Stimulated activated naive CD8-positive, alpha-beta T cell treated with anti-CD3 and anti-CD28 coated beads, Interleukin-15, amount 100 ng/mL, for 72 hours (primary cell): ENCODE measurements around the gene PLCB4.
"Not testable (repeated sequence)": the region's sequence is repeated elsewhere in the genome, so short reads cannot be mapped to it uniquely, and the experiment has no call there.

Source experiments
- ATAC-seq: fragments of 150-1000 bp; cut with Tn5 transposase; 2 replicates; pipeline ENCODE4 v1.10.0; 2021; ENCODE audit warnings: mild to moderate bottlenecking, moderate library complexity
- DNase-seq, 2 donors: peaks; one replicate each; pipeline ENCODE4 v3.0.0; 2021 to 2022
- H3K27ac Mint-ChIP-seq, 2 donors: one replicate each; pipeline ENCODE4 v1.8.0; 2022; ENCODE audit warnings: mild to moderate bottlenecking in 2 of 2, mixed read lengths in 2 of 2, moderate library complexity in 2 of 2
- H3K27me3 Mint-ChIP-seq: one replicate; pipeline ENCODE4 v1.8.0; 2022; ENCODE audit warnings: mixed read lengths
- H3K4me1 Mint-ChIP-seq: one replicate; pipeline ENCODE4 v1.8.0; 2022; ENCODE audit warnings: mild to moderate bottlenecking, mixed read lengths
- H3K4me3 Mint-ChIP-seq, 2 donors: one replicate each; pipeline ENCODE4 v1.8.0; 2022; ENCODE audit warnings: mild to moderate bottlenecking in 2 of 2, mixed read lengths in 2 of 2, moderate library complexity in 1 of 2
- H3K9me3 Mint-ChIP-seq, 2 donors: one replicate each; pipeline ENCODE4 v1.8.0; 2022; ENCODE audit warnings: mixed read lengths in 2 of 2

Gene PLCB4

DNA sequence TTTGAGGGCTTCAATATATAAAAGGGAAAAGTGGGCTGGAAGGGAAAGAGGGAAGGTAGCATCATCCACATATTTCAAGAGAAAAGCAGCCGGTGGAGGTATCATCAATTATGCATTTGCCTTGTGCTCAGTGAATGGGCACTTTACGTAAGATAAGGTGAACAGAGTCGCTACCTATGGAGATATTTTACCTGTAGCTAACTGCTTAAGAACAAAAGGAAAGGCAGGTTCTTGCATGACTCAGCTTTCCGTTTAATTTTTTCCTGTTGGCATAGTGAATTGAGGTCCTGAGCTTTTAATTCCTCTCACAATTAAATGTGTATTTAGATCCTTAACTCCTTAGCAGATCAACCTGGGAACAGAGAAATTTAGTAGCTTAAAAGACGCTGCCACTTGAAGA, 25.5 kb upstream of the PLCB4 start:
- no peak for DNase-seq
- Mint-ChIP-seq H3K4me1 (no peaks in the 10 kb centered on the region), H3K4me3 (no peak overlapping the region), H3K9me3 (no peaks in the 10 kb centered on the region), H3K27me3 (no peaks in the 10 kb centered on the region), H3K27ac (no peak overlapping the region)
- ATAC-seq, result no peak

- not testable (repeated sequence) for DNase-seq, H3K4me1 Mint-ChIP-seq, H3K27me3 Mint-ChIP-seq, ATAC-seq, H3K4me3 Mint-ChIP-seq, H3K9me3 Mint-ChIP-seq, H3K27ac Mint-ChIP-seq
These were observed 21.0 kb upstream of the PLCB4 start for GRCh38 chr20:9047928-9048327.

DNA sequence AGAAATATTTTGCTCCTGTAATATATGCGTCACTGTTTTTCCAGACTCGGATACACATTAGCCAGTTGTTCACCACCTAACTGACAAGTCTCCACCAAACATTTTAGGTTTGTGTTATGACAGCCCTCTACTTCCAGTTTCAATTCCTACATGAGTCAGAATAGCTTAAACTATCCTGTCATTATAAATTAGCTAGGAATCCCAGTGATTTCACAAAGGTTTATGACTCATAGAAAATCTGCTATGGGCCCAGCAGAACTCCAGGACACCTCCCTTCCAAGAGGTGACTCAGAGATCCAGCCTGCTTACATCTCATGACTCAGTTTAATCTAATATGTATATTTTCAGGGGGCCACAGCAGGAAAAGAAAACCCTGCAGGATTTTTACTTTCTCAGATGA, 17.4 kb upstream of the PLCB4 start:
- Mint-ChIP-seq H3K4me3 (no peak overlapping the region), H3K27ac (no peak overlapping the region)

GRCh38 chr20:9052136-9052535, 16.8 kb upstream of the PLCB4 start:
- H3K27ac Mint-ChIP-seq, result no peak overlapping the region
- no peaks in the 10 kb centered on the region for H3K4me1 Mint-ChIP-seq
- H3K4me3 Mint-ChIP-seq, result no peak overlapping the region
- no peaks in the 10 kb centered on the region for H3K27me3 Mint-ChIP-seq
- ATAC-seq, result no peak
- peaks cover 0 to 5% of the 10 kb centered on the region in 2 donors for H3K9me3 Mint-ChIP-seq
- DNase-seq, result no peak

More for the DNA sequence above, 17.4 kb upstream of the PLCB4 start:
- ATAC-seq, result no peak
- H3K9me3 Mint-ChIP-seq, result peaks cover 0 to 5% of the 10 kb centered on the region in 2 donors
- no peaks in the 10 kb centered on the region for H3K4me1 Mint-ChIP-seq
- H3K27me3 Mint-ChIP-seq, result no peaks in the 10 kb centered on the region
- no peak for DNase-seq

DNA sequence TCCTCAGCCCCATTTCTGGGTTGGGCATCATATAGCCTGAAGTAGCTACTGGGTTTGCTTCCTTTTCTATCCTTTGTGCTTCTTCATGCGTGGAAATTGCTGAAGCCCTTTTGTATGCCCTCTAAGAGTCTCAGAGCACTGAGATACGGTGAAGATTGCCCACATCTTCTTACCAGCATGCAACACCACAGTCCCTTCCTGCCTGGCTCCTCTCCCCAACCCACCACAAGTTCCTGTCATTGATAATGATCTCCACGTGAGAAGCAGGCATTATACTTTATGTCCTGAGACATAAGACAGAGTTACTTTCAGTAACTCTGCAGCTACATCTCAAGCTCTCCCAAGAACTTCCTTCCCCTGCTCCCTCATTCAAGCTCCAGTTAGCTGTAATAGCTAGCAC, 15.8 kb upstream of the PLCB4 start:
- DNase-seq, result no peak
- Mint-ChIP-seq H3K9me3 (peaks cover 0 to 5% of the 10 kb centered on the region in 2 donors), H3K4me3 (no peak overlapping the region), H3K4me1 (no peaks in the 10 kb centered on the region), H3K27me3 (no peaks in the 10 kb centered on the region), H3K27ac (peak overlapping the region in 1 of 2 donors; percentile 5)
- no peak for ATAC-seq

GRCh38 chr20:9054176-9054575, 14.7 kb upstream of the PLCB4 start:
- Mint-ChIP-seq H3K9me3 (peaks cover 0 to under 1% of the 10 kb centered on the region in 2 donors), H3K27me3 (no peaks in the 10 kb centered on the region), H3K4me1 (no peaks in the 10 kb centered on the region)

GRCh38 chr20:9059931-9060330, 9.0 kb upstream of the PLCB4 start:
- ATAC-seq, result no peak
- Mint-ChIP-seq H3K27ac (no peak overlapping the region), H3K9me3 (peaks cover 9 to 11% of the 10 kb centered on the region in 2 donors), H3K4me1 (no peaks in the 10 kb centered on the region), H3K27me3 (no peaks in the 10 kb centered on the region), H3K4me3 (no peak overlapping the region)
- no peak for DNase-seq

More at GRCh38 chr20:9054176-9054575, 14.7 kb upstream of the PLCB4 start:
- ATAC-seq, result no peak
- Mint-ChIP-seq H3K4me3 (no peak overlapping the region), H3K27ac (no peak overlapping the region)
- no peak for DNase-seq

- H3K4me3 Mint-ChIP-seq, result no peak overlapping the region
- H3K9me3 Mint-ChIP-seq, result peaks cover 9 to 11% of the 10 kb centered on the region in 2 donors
- ATAC-seq (no peak), DNase-seq (no peak)
- no peaks in the 10 kb centered on the region for H3K27me3 Mint-ChIP-seq
- H3K4me1 Mint-ChIP-seq, result no peaks in the 10 kb centered on the region
- H3K27ac Mint-ChIP-seq, result no peak overlapping the region
These were observed 7.5 kb upstream of the PLCB4 start for GRCh38 chr20:9061434-9061833.

GRCh38 chr20:9062066-9062465, 6.8 kb upstream of the PLCB4 start:
- H3K27me3 Mint-ChIP-seq, result no peaks in the 10 kb centered on the region
- no peak for ATAC-seq
- H3K4me1 Mint-ChIP-seq, result no peaks in the 10 kb centered on the region
- H3K27ac Mint-ChIP-seq, result no peak overlapping the region
- DNase-seq, result no peak
- peaks cover 9 to 11% of the 10 kb centered on the region in 2 donors for H3K9me3 Mint-ChIP-seq
- no peak overlapping the region for H3K4me3 Mint-ChIP-seq

- Mint-ChIP-seq H3K9me3 (peaks cover 9 to 11% of the 10 kb centered on the region in 2 donors), H3K4me1 (peaks cover 5% of the 10 kb centered on the region), H3K27me3 (peaks cover 32% of the 10 kb centered on the region), H3K4me3 (no peak overlapping the region), H3K27ac (no peak overlapping the region)
- DNase-seq, result no peak
- no peak for ATAC-seq
These were observed 2.7 kb upstream of the PLCB4 start for GRCh38 chr20:9066191-9066590.

DNA sequence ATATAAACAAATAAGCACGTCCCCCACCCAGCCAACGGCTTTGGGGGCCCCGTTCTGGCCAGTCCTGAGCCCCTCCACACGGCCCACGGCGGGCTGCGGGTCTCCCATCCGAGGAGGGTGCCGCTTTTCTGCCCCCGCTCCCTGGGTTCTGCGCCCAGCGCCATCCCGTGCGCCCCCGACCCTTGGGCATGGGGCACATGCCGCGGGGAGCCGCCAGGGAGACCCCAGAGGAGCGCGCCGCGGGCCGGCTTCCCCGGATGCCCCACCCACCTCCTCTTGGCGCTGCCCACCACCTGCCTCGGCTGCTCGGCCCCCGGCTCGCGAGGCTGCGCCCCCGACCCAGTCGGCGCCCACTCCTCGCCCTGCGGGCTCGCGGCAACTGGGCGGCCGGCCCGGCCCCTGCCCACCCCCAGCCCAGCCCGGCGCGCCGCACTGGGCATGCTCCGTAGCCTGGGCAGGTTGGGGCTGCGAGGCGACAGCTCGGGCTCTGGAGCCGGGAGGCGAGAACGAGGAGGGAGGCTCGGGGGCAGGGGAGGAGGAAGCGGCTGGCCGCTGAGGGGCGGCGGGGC, 570 bp upstream of the PLCB4 start:
- H3K4me3 Mint-ChIP-seq, result no peak overlapping the region
- H3K27ac Mint-ChIP-seq, result no peak overlapping the region
- H3K9me3 Mint-ChIP-seq, result peaks cover 9 to 11% of the 10 kb centered on the region in 2 donors
- DNase-seq (no peak), ATAC-seq (peak; percentile 35)
- peaks cover 40% of the 10 kb centered on the region for H3K27me3 Mint-ChIP-seq
- peaks cover 5% of the 10 kb centered on the region for H3K4me1 Mint-ChIP-seq

DNA sequence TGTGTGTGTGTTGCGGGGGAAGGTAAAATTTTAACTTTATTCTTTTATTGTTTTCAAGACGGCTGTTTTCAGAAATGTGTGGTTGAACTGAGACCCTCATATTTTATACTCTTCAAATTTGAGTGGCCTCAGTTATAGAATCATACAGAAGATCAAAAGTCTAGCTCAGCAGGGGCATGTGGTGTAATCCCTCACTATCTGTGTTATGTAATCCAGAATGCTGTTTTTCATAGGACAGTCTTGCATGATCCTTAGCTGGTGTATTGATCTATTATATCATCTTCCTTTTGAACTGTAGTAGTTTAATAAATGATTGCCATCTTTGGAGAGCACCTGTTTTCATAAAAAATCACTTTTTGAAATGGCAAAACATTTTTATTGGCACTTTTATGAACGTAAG, 1.4 kb downstream of the PLCB4 start:
- no peak for ATAC-seq
- H3K27me3 Mint-ChIP-seq, result peaks cover 40% of the 10 kb centered on the region
- H3K4me1 Mint-ChIP-seq, result peaks cover 5% of the 10 kb centered on the region
- no peaks in the 10 kb centered on the region for H3K9me3 Mint-ChIP-seq
- H3K27ac Mint-ChIP-seq, result no peak overlapping the region
- no peak overlapping the region for H3K4me3 Mint-ChIP-seq
- no peak for DNase-seq

- H3K27ac Mint-ChIP-seq, result no peak overlapping the region
- DNase-seq (no peak), ATAC-seq (no peak)
- peaks cover 40% of the 10 kb centered on the region for H3K27me3 Mint-ChIP-seq
- H3K4me1 Mint-ChIP-seq, result peaks cover 5% of the 10 kb centered on the region
- no peaks in the 10 kb centered on the region for H3K9me3 Mint-ChIP-seq
- no peak overlapping the region for H3K4me3 Mint-ChIP-seq
These were observed 3.3 kb downstream of the PLCB4 start for GRCh38 chr20:9071976-9072726.

- no peak overlapping the region for H3K4me3 Mint-ChIP-seq
- no peak for DNase-seq
- no peak overlapping the region for H3K27ac Mint-ChIP-seq
- ATAC-seq, result no peak
- peaks cover 5% of the 10 kb centered on the region for H3K4me1 Mint-ChIP-seq
- H3K9me3 Mint-ChIP-seq, result no peaks in the 10 kb centered on the region
- peaks cover 31% of the 10 kb centered on the region for H3K27me3 Mint-ChIP-seq
These were observed 4.1 kb downstream of the PLCB4 start for GRCh38 chr20:9072861-9073500.

DNA sequence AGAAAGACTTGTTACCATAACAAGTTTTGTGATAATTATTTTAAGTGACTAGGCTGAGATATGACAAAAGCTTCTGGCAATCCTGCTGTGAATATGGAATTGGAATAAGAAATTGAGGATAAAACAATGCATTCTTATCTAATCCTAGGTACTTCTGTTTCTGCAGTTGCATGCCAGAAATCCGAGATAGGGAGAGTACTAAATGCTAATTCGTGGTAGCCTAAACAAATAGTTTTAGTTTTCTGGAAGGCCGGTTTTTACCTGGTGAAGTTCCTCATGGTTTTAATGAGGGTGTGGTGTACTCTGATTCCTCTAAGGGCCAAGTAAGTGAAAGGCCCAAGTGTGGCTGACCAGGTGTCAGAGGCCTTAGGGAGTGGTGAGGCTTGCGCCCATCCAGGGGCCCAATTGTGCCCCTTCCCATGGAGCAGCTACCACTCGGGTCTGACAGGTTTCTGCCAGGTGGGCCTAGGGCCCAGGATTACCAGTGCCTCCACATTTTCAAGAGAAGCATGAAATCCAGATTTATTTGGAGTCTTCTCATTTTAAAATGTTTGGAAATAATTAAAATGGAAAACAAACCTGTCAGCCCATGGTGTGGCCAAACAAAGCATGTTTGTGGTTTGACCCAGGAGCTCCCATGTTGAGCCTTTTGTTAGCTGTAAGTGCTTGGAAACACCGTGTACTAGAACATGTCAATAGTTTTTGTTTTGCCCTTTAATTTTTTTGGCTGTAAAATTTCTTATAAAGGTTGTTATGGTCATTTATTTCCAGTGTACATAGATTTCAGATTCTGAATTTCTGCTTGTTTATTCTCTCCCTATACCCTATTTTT, 6.6 kb downstream of the PLCB4 start:
- Mint-ChIP-seq H3K27ac (no peak overlapping the region), H3K9me3 (no peaks in the 10 kb centered on the region), H3K4me1 (no peaks in the 10 kb centered on the region), H3K4me3 (no peak overlapping the region), H3K27me3 (peaks cover 14% of the 10 kb centered on the region)
- no peak for DNase-seq
- no peak for ATAC-seq
